Erythroblast (primary cell): Measurements from ENCODE around the gene PLPP4.

ENCODE experiments used
- GATA1 ChIP-seq: IDR thresholded peaks from 2 replicates; pipeline ENCODE4 v1.6.1; 2011; ENCODE audit warnings: low read depth, mild to moderate bottlenecking, control low read depth, low read length, moderate library complexity
- POLR2A ChIP-seq: IDR thresholded peaks from 2 replicates; pipeline ENCODE4 v1.6.1; 2011; ENCODE audit warnings: mild to moderate bottlenecking, low read length

DNA sequence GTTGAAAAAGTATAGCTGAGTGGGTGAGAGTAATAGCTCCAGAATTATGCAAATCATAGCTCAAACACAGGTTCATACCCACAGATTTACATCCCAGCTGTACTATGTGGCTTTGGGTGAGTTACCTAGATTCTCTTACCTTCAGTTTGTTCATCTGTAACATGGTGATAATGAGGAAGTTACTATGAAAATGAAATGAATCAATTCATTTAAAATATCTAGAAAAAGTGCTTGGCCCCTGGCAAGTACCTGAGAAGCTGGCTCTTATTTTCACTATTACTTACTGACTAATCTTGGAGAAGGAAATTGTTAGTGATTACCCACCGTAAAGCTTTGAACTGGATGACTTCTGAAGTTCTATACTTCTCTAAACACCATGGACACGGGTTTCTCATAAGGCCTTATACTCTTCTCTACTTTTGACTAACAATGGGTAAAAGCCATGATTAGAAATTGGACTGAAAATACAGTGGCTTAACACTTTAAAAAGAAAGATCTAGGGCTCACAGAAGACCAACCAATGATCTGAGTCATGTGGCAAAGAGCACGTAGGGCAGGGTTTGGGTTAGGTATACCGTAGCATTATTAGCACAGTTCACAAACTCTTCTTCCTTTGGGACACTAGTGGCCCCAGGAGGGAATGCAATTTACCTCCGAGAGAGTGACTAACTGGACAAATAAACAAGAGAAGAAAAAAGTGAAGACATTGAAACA is 149.2 kb downstream of the PLPP4 start:
- no peak for TF ChIP-seq POLR2A
- TF ChIP-seq GATA1, result no peak
